T-helper 1 cell (primary cell): ENCODE data around the gene ARL5C.

Source experiments
- DNase-seq, 5 donors: peaks; one replicate each; pipeline ENCODE4 v3.0.0-alpha.2; 2012 to 2020

Gene ARL5C

DNA sequence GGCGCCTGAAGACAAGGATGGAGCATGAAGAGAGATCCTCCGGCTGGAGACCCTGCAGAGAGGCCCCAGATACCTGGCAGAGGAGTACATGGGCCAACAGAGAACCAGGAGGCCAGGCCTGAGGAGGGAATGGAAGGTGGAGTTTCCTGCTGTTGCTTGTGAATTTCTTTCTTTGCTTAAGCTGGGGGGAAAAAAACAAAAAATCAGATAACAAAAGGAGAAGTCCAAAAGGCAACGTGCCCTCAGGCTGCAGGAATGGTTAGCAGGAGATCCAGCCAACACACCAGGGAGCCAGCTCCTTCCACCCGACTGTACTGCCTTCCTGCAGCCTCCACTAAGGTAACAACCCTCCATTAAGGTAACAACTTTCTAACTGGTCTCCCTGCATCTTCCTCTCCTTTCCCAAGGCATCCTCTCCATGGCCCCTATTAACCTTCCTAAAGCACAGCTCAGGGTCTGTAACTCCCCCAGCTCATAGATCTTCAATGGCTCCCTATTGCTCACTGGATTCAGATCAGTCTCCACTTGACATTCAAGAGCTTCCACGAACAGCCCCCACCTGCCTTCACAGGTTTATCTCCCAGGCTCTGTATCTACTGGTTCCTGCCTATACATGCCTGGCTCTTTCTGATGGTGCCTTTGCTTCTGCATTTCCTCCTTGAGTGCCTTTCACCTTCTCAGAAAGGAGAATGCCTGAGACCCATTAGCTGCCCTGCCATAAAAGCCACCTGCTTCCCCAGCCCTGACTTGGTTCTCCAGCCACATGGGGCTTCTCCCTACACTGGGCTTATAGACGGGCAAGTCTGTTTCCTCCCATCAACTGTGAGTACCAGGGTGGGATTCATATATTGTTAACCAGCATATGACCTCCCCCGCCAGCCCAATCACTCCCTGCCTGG lies 725 bp upstream of the ARL5C start:
- DNase-seq = no peak

GRCh38 chr17:39165178-39165840 lies 652 bp downstream of the ARL5C start:
- no peak for DNase-seq

- peak; percentile 34 to 80 (median 54) for DNase-seq
Measured at GRCh38 chr17:39164675-39165143, 1.3 kb downstream of the ARL5C start.

DNA sequence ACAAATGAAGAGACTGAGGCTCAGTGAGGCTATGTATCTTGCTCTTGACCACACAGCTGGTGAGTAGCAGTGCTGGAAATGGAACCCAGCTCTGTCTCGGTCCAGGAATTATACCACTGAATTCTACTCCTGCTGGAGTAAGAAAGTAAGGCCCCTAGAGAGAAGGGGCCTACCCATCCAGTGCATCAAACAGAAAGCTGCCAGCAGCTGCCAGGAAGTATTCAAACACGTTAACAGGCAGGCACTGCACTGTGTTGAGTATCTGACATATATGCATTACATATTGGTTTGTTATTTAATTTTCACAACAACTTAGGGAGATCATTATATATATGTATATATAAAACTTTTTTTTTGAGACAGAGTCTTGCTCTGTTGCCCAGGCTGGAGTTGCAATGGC lies 4.0 kb downstream of the ARL5C start:
- DNase-seq = no peak

DNA sequence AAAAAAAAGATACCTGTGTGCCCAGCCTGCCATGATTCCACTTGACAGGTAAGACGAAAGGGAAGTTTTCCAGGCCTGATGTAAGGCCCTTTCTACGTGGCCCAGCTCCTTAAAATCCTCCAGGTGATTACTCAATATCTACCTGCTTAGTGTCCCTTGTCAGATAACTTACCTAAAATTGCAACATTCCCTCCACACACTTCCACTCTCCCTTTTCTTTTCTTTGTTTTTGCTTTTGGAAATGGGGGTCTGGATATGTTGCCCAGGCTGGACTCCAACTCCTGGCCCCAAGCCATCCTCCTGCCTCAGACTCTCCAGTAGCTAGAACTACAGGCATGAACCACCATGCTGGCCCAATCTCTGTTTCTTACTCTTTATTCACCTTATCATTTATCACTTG lies 7.3 kb downstream of the ARL5C start:
- no peak for DNase-seq

GRCh38 chr17:39156491-39156890 lies 9.5 kb downstream of the ARL5C start:
- DNase-seq = no peak

- no peak for DNase-seq
Measured at GRCh38 chr17:39155654-39156053, 10.3 kb downstream of the ARL5C start.

- DNase-seq = peak; percentile 75 to 91 (median 86)
Measured at GRCh38 chr17:39153599-39154051, 12.3 kb downstream of the ARL5C start.

- no peak for DNase-seq
Measured at GRCh38 chr17:39151943-39152818, 13.8 kb downstream of the ARL5C start.

DNA sequence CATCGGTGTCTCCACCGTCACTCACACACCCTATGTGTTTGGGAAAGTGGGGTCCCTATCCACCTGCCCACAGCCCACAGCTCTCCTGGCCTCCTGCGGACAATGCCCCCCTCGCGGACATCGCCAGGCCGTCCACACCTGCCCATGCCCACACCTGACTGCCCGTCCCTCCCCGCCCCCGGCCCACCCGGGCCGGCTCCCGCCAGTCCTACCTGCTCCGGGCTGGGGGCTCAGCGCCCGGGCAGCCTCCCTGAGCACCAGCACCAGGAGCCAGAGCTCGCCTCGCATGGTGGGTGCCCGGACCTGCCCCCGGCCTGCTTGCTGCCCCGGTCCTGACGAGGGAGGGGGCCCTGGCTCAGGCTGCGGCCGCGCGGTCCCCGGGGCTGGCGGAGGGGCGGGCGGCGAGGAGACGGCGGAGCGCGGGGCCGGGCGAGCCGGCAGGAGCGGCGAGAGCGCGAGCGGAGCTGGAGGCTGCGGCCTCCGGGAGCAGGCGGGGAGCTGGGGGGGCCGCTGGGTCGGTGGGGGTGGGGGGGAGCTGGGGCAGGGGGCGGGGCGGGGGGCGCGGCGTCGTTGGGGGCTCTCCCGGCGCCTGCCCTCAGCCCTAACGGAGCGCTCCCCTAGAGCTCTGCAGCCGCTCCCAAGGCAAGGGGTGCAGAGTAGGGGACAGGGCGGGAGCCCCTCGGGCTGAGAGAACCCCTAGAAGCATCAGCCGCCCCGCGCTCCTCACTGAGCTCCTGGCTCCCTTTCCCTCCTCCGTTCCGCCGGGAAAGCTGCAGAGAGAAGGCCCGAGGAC lies 14.6 kb downstream of the ARL5C start, which contains the start of gene PLXDC1:
PLXDC1 (minus strand) TSS at position 488 of the 793 bp plus-strand sequence; CDS start at position 288, 200 bp downstream.
- DNase-seq = peak in 1 of 5 donors; percentile 31

DNA sequence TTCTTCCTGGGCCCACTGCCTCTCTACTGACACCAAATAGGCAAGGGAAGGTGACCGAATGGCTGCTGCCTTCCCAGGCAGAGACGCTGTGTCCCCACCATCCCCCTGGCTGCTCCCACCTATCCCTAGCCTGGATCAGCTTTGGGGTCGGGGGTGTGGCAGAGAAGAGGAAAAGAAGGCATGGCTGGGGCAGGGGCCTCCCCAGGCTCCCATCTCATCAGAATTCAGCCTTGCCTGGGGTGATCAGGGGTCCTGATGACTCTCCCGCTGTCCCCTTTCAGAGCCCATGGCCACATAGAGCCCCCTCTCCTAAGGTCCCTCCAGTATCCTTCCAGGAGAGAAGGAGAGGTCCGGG lies 15.2 kb downstream of the ARL5C start:
- DNase-seq = no peak

DNA sequence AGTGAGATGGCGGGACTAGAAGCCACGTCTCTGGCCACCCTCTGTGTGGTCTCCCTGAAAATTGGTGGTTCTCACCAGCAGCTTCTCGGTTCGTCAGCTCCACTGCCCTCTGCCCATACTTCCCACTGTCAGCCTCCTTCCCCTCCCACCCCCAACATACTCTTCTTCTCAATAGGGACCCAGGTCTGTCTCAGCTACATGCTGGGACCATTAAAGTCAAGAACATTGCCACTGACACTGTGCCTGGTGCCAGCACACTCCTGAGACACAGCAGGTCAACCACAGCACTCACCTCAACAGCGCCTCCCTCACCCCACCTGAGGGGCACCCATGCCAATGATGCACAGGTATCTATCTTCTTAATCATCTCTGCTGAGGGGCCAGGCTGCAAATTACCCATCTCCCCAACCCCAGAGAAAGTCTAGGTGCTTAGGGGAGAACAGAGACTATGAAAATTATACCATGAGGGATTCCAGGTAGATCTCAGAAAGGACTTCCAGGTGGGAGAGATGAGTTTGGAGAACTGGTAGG lies 15.8 kb downstream of the ARL5C start:
- no peak for DNase-seq

DNA sequence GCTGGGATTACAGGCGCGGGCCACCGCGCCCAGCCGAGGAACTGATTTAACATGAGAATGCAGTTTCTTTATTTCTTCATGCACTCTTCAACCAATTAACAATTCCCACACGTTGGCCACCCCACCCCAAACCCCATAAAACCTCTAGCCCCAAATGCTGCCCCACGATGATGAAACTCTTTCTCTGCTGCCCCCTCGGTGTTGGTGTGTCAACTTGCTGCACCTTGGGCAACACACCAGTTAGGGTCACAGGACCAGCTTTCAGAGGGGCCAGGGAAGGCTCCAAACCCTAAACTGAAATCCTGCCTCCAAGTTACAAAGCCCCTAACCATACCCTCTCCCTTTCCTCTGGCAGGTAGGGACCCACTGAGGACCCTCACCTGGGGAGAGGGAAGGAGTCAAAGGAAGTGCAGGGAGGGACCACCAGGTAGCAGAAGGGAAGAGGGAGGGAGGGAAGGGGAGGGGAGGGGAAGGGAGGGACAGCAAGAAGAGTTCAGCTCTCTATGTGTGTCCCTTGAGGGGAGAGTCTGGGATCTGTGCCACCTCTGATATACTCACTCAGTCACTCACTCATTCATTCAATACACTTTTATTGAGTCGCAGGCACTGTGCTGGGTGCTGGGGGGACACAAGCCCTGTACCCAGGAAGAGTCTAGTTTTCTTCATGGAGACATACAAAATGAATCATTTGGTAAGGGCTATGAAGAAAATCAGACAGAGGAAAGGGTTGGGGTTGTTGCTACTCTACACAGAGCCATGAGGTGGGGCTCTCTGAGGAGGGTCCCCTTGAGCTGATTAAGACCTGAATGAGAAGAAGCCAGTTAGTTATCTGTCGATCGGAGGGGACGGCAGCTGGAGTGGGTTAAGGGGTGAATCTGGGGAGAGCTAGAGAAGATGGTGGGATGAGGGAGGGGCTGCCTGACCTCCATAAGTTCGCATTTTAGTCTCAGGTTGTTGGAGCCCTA lies 18.5 kb downstream of the ARL5C start:
- no peak for DNase-seq

GRCh38 chr17:39146273-39146672 lies 19.7 kb downstream of the ARL5C start:
- DNase-seq = no peak

DNA sequence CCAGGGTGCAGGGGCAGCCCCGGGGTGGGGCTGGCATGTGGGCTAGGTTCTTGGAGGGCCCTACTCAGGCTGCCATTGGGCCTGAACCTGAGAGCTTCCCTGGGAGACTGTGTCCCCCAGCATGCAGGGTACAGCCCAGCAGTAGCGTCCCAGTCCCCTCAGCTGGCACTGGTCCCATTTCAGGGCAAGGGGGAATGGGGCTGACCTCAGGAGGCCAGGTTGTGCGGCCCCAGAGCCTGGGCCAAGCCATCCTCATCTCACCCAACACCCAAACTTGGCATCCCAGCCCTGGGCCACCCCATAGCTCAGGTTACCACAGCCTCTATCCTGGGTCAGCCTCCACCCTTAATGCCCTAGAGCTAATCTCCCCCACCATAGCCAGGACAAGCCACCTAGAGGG lies 20.8 kb downstream of the ARL5C start:
- DNase-seq = no peak

DNA sequence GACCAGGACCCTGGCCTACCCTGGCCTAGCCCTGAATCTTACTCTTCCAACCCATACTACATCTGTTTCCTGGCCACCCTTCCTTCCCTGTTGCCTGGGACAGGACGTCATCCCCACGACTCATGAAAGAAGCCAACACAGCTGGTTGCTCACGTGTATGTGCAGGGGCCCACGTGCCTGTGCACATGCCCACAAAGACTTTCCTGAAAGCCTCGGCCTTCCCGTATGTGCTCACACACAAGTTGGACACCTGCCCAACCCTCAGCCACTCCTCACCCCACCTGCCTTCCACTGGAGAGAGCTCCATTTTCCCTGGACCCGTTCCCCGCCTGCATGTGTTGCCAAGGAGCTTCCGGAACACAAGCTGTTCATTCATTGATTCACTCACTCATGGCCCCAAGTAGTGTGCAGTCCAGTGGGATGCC lies 21.5 kb downstream of the ARL5C start:
- DNase-seq = no peak

DNA sequence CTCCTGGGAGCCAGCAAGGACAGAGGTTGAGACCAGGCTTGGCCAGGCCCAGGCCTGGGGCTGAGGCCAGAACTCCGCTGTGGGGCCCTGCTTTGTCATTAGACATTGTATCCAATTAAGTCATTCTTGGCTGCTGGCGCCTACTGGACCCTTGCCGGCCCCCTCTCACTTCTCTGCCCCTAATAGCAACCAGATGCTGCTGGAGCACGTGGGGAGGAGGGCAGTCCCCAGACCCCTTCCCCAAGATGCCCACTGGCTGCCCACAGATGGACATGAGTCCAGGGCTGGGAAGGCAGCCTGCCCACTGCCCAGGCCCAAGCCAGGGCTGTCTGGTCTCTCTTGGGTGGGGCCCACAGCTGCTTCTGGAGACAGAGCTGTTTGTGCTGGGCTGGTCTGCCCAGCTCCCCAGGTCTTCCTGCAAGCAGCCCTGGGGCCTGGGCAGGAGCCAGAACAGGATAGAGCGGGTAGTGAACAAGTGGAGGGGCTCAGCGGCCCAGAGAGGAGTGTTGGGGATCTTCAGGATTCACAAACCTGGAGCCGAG lies 22.3 kb downstream of the ARL5C start:
- DNase-seq = no peak

DNA sequence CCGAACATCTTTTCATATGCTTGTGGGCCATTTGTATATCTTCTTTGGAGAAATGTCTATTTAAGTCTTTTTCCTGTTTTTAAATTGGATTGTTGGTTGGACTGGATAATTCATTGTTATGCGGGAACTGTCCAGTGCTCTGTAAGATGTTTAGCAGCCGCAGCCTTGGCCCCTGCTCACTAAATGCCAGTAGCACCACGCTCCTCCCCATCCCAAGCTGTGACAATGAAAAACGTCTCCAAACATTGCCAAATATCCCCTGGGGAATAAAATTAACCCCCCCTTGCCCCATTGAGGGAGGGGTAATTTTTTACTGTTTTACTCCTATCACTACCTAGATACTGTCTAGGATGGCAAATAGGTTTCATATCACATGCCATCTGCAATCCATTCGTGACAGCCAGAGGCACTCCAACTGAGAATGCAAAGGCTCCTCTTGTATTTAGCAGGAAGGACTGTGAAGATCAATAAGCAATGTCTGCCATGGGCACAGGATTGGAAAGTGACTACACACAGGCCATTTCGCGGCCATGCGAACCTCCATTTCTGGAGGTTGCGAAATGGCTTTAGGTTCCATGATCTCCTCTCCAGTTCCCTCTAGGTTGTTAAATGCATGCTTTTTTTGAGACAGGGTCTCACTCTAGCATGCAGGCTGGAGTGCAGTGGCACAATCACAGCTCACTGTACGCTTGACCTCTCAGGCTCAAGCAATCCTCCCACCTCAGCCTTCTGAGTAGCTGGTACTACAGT lies 23.9 kb downstream of the ARL5C start:
- DNase-seq = no peak

- no peak for DNase-seq
Measured at GRCh38 chr17:39141294-39141693, 24.7 kb downstream of the ARL5C start.
